Transverse colon (tissue), 4 donors: ENCODE data around the gene IGLL5.

ENCODE experiments used
- POLR2A ChIP-seq: fragments of 450-650 bp; IDR thresholded peaks from one replicate; pipeline ENCODE4 v1.6.1; 2016; ENCODE audit warnings: antibody characterized with exemption, mild to moderate bottlenecking, moderate library complexity
- POLR2AphosphoS5 ChIP-seq, 3 donors: sonication (generic); formaldehyde crosslinking; IDR thresholded peaks; one replicate each; pipeline ENCODE4 v1.6.1; 2016; ENCODE audit warnings: antibody characterized with exemption in 3 of 3
- TF ChIP-seq, protein P1 (sequence below), 5 experiments: fragments of 200-600 bp in 3 of 5; fragments of 450-650 bp in 2 of 5; sonication (generic) in 3 of 5; IDR thresholded peaks; 1 replicate in 2 of 5; 2 replicates in 3 of 5; pipeline ENCODE4 v1.5.1; 2016 to 2017; ENCODE audit warnings: antibody characterized with exemption in 5 of 5, inconsistent platforms in 3 of 5, mild to moderate bottlenecking in 2 of 5, moderate library complexity in 1 of 5

DNA sequence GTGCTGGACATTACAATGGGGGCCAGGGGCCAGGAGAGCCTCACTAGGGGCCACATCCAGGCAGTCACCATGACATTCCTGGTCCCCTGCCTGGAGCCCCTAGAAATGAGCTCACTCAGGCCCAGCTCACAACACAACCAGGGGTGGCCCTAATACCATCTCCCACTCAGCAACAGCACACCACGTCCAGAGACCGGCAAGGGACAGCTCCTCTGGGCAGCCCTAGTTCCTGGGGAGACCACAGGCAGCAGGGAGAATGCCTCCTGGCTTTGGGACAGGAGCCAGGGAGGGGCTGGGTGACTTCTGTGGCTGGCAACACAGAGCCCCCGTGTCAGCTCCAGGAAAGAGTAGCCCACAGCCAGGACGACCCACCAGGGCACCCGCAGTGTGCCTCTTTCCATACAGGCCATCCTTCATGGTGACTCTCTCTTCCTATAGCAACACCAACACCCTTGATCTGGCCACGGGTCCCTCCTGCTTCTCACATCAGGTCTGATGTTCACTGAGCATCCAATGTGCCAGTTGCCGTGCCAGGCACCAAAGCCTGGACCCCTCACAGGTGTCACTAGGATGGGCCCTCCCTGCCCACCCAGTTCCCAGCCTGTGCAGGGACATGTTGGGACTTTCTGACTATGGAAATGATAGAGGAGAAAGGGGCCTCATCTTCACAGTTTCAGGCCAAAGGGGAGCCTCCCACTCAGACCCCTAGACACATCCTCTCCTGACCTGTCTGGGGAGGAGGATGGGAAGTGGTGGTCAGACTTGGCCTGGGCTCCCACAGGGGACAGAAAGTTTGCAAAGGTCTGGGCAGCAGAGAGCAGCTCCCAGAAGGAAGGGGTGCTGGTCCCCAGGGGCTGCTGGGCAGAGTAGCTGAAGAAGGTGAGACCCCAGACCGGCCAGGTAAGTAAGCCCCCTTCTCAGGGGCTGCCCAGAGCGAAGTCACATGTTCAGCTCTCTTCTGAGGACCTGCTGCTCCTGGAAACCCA, 43.2 kb downstream of the IGLL5 start:
- TF ChIP-seq POLR2AphosphoS5 (IDR thresholded peaks at IDR 0.05): no peak
- TF ChIP-seq, protein P1, sequence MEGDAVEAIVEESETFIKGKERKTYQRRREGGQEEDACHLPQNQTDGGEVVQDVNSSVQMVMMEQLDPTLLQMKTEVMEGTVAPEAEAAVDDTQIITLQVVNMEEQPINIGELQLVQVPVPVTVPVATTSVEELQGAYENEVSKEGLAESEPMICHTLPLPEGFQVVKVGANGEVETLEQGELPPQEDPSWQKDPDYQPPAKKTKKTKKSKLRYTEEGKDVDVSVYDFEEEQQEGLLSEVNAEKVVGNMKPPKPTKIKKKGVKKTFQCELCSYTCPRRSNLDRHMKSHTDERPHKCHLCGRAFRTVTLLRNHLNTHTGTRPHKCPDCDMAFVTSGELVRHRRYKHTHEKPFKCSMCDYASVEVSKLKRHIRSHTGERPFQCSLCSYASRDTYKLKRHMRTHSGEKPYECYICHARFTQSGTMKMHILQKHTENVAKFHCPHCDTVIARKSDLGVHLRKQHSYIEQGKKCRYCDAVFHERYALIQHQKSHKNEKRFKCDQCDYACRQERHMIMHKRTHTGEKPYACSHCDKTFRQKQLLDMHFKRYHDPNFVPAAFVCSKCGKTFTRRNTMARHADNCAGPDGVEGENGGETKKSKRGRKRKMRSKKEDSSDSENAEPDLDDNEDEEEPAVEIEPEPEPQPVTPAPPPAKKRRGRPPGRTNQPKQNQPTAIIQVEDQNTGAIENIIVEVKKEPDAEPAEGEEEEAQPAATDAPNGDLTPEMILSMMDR (IDR thresholded peaks at IDR 0.05): no peak
- TF ChIP-seq POLR2A: no peak
